T-cell (primary cell): Measurements from ENCODE around the gene MRPS30. TPM values are rescaled to one million over a fixed set of nuclear protein-coding genes. Genes with fewer than 3 reads are reported as not detected.
A peak's percentile ranks its signal among the peaks of the same experiment; 100 is the strongest.
"Not testable (repeated sequence)": the region's sequence is repeated elsewhere in the genome, so short reads cannot be mapped to it uniquely, and the experiment has no call there.

Source experiments
- ATAC-seq, 4 experiments: fragments of 200-7000 bp in 3 of 4; fragments of 150-1000 bp in 1 of 4; cut with Tn5 transposase; replicated peaks in 1 of 4; 1 replicate in 3 of 4; 2 replicates in 1 of 4; pipeline ENCODE4 v1.10.0; 2021; ENCODE audit warnings: moderate library complexity in 3 of 4, mild to moderate bottlenecking in 2 of 4, moderate number of reproducible peaks in 1 of 4
- CTCF ChIA-PET, 2 donors: fragments of 300-600 bp; sonication (Branson Sonifier 250); formaldehyde crosslinking; loops; one replicate each; lab custom pipeline; 2022; ENCODE audit warnings: antibody characterized with exemption in 2 of 2; lab: Charles Lee
- POLR2A ChIA-PET, 2 donors: fragments of 300-600 bp; sonication (Branson Sonifier 250); formaldehyde crosslinking; loops; one replicate each; lab custom pipeline; 2022; ENCODE audit warnings: antibody characterized with exemption in 2 of 2; lab: Charles Lee
- DNase-seq, 35 experiments: peaks; one replicate each; pipeline versions ENCODE4 v3.0.0 to v3.0.0-alpha.2; 2013 to 2023
- H3K27ac ChIP-seq: one replicate; pipeline ENCODE4 v1.5.1; 2013; ENCODE audit warnings: low read length
- H3K27me3 ChIP-seq, 2 experiments: replicated peaks in 1 of 2; 1 replicate in 1 of 2; 2 replicates in 1 of 2; pipeline versions ENCODE4 v1.6.1 to v1.7.0; 2013; ENCODE audit warnings: low read length in 1 of 2, mixed read lengths in 1 of 2; ENCODE audit not compliant: control insufficient read depth in 2 of 2, insufficient read depth in 2 of 2; ENCODE audit errors: extremely low read depth in 1 of 2
- H3K36me3 ChIP-seq, 2 donors: 1 replicate in 1 of 2; 2 replicates in 1 of 2; pipeline versions ENCODE4 v1.6.1 to v1.7.0; 2013; ENCODE audit warnings: low read length in 1 of 2; ENCODE audit not compliant: control insufficient read depth in 2 of 2, insufficient read depth in 1 of 2; ENCODE audit errors: extremely low read depth in 1 of 2
- H3K4me1 ChIP-seq, 2 experiments: 1 replicate in 1 of 2; 2 replicates in 1 of 2; pipeline versions ENCODE4 v1.6.1 to v1.7.0; 2013; ENCODE audit warnings: low read length in 2 of 2, mixed read lengths in 1 of 2; ENCODE audit not compliant: insufficient read depth in 2 of 2, control insufficient read depth in 1 of 2; ENCODE audit errors: extremely low read depth in 1 of 2
- H3K4me3 ChIP-seq, 2 donors: 1 replicate in 1 of 2; 2 replicates in 1 of 2; pipeline versions ENCODE4 v1.5.1 to v1.7.0; 2013; ENCODE audit warnings: mild to moderate bottlenecking in 2 of 2, low read length in 1 of 2, moderate library complexity in 1 of 2; ENCODE audit not compliant: control insufficient read depth in 1 of 2; ENCODE audit errors: extremely low read depth in 1 of 2
- H3K9me3 ChIP-seq: 2 replicates; pipeline ENCODE4 v1.7.0; 2013
- H3K27ac Mint-ChIP-seq, 2 donors: one replicate each; pipeline ENCODE4 v1.8.0; 2020 to 2021; ENCODE audit warnings: mild to moderate bottlenecking in 2 of 2, mixed read lengths in 2 of 2
- H3K27me3 Mint-ChIP-seq, 2 donors: one replicate each; pipeline ENCODE4 v1.8.0; 2021 to 2022; ENCODE audit warnings: mixed read lengths in 2 of 2
- H3K36me3 Mint-ChIP-seq: one replicate; pipeline ENCODE4 v1.8.0; 2021; ENCODE audit warnings: mixed read lengths
- H3K4me1 Mint-ChIP-seq, 3 donors: one replicate each; pipeline ENCODE4 v1.8.0; 2020 to 2022; ENCODE audit warnings: mixed read lengths in 3 of 3, mild to moderate bottlenecking in 1 of 3
- H3K4me3 Mint-ChIP-seq, 3 donors: one replicate each; pipeline ENCODE4 v1.8.0; 2020 to 2022; ENCODE audit warnings: mild to moderate bottlenecking in 3 of 3, mixed read lengths in 3 of 3, moderate library complexity in 3 of 3
- H3K9me3 Mint-ChIP-seq, 3 donors: one replicate each; pipeline ENCODE4 v1.8.0; 2020 to 2022; ENCODE audit warnings: mixed read lengths in 3 of 3
- WGBS: methylation state at CpG from one replicate; pipeline ENCODE4 v1.1.5; 2013; ENCODE audit warnings: missing lambda C conversion rate; ENCODE audit not compliant: insufficient coverage; 5-methylcytosine and 5-hydroxymethylcytosine counted together
- total RNA-seq, 35 experiments: library from RNA in 6 of 35; stranded (reverse) in 6 of 35; fragments of 120-200 nt in 1 of 35; gene quantifications; one replicate each; pipeline versions ENCODE4 v1.2.1 to v1.2.4 and lab custom pipeline; 2013 to 2026

Gene MRPS30
- total RNA-seq, 5 donors from 2014 or later (not counting 1 experiment from before 2014, with no cell fraction given) = 44.0 to 50.8 (median 46.4) TPM

GRCh38 chr5:44809956-44810420, 1.2 kb downstream of the MRPS30 start:
- Mint-ChIP-seq H3K4me1 (peaks cover 40 to 41% (median 40%) of the 10 kb centered on the region in 3 donors), H3K27me3 (peaks cover 2 to 3% of the 10 kb centered on the region in 2 donors), H3K27ac (peak overlapping the region in 1 of 2 donors; percentile 96), H3K4me3 (peak overlapping the region; percentile 92 to 95 (median 94)), H3K9me3 (no peaks in the 10 kb centered on the region), H3K36me3 (peaks cover 23% of the 10 kb centered on the region)
- Histone ChIP-seq H3K4me1 (peaks cover 12 to 14% of the 10 kb centered on the region in 2 experiments), H3K4me3 (peak overlapping the region; percentile 95 to 99), H3K36me3 (peaks cover 0 to 25% of the 10 kb centered on the region in 2 donors), H3K9me3 (no peaks in the 10 kb centered on the region), H3K27me3 (no peaks in the 10 kb centered on the region), H3K27ac (peak overlapping the region; percentile 92)
- ATAC-seq = no peak
- DNase-seq = no peak
- POLR2A ChIA-PET = no interaction called here
- CTCF ChIA-PET = interaction anchor here (0.9 to 1.1 kb wide), 2 partner anchors 9 kb away, joined by 3 read pairs; no protein-coding TSS in a partner anchor
- no CpG with 5 or more reads among the region's 11 CpGs for WGBS

DNA sequence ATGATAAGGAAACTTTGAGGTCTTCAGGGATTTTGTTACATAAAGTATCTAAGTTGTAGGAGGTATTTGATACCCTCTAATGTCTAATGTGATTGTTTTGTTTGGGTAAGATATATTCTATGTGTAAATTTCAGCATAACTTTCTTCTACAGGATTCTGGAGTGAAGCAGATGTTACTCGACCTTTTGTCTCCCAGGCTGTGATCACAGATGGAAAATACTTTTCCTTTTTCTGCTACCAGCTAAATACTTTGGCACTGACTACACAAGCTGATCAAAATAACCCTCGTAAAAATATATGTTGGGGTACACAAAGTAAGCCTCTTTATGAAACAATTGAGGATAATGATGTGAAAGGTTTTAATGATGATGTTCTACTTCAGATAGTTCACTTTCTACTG, 6.0 kb downstream of the MRPS30 start:
- Histone ChIP-seq H3K4me3 (no peak overlapping the region), H3K4me1 (peaks cover 6 to 13% of the 10 kb centered on the region in 2 experiments), H3K27me3 (no peaks in the 10 kb centered on the region), H3K36me3 (peaks cover 0 to 51% of the 10 kb centered on the region in 2 donors), H3K27ac (no peak overlapping the region), H3K9me3 (no peaks in the 10 kb centered on the region)
- H3K36me3 Mint-ChIP-seq = peaks cover 34% of the 10 kb centered on the region
- no peak for ATAC-seq
- no peaks in the 10 kb centered on the region for H3K27me3 Mint-ChIP-seq
- no peak overlapping the region for H3K27ac Mint-ChIP-seq
- POLR2A ChIA-PET = no interaction called here
- no peaks in the 10 kb centered on the region for H3K9me3 Mint-ChIP-seq
- CTCF ChIA-PET = no interaction called here
- H3K4me3 Mint-ChIP-seq = no peak overlapping the region
- DNase-seq = no peak
- peaks cover 26 to 42% (median 30%) of the 10 kb centered on the region in 3 donors for H3K4me1 Mint-ChIP-seq
- no CpG with 5 or more reads among the region's 2 CpGs for WGBS

GRCh38 chr5:44821164-44821563, 12.4 kb downstream of the MRPS30 start:
- 100% methylated on average over 1 of the region's 1 CpG for WGBS
- DNase-seq (no peak), ATAC-seq (no peak)
- no peak overlapping the region for H3K27ac ChIP-seq
- ChIA-PET CTCF (no interaction called here), POLR2A (no interaction called here)
- H3K36me3 ChIP-seq = peaks cover 0 to 32% of the 10 kb centered on the region in 2 donors
- H3K4me1 Mint-ChIP-seq = peaks cover 10 to 21% (median 13%) of the 10 kb centered on the region in 3 donors
- H3K36me3 Mint-ChIP-seq = peaks cover 32% of the 10 kb centered on the region
- no peak overlapping the region for H3K4me3 ChIP-seq
- no peaks in the 10 kb centered on the region for H3K9me3 Mint-ChIP-seq
- H3K27ac Mint-ChIP-seq = no peak overlapping the region
- H3K4me3 Mint-ChIP-seq = no peak overlapping the region
- H3K27me3 ChIP-seq = no peaks in the 10 kb centered on the region
- H3K9me3 ChIP-seq = no peaks in the 10 kb centered on the region
- no peaks in the 10 kb centered on the region for H3K27me3 Mint-ChIP-seq
- no peaks in the 10 kb centered on the region for H3K4me1 ChIP-seq

DNA sequence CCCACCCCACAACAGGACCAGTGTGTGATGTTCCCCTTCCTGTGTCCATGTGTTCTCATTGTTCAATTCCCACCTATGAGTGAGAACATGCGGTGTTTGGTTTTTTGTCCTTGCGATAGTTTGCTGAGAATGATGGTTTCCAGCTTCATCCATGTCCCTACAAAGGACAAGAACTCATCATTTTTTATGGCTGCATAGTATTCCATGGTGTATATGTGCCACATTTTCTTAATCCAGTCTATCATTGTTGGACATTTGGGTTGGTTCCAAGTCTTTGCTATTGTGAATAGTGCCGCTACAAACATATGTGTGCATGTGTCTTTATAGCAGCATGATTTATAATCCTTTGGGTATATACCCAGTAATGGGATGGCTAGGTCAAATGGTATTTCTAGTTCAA, 15.9 kb downstream of the MRPS30 start:
- no CpG with 5 or more reads among the region's 3 CpGs for WGBS
- Mint-ChIP-seq H3K4me1 (peaks cover 26 to 32% (median 27%) of the 10 kb centered on the region in 3 donors), H3K36me3 (peaks cover 44% of the 10 kb centered on the region)
- H3K4me1 ChIP-seq, H3K9me3 ChIP-seq, CTCF ChIA-PET, POLR2A ChIA-PET, H3K27ac Mint-ChIP-seq, H3K4me3 ChIP-seq, H3K27me3 ChIP-seq, H3K9me3 Mint-ChIP-seq, H3K27ac ChIP-seq, ATAC-seq, H3K4me3 Mint-ChIP-seq, DNase-seq, H3K27me3 Mint-ChIP-seq: not testable (repeated sequence)
- peaks cover 0 to 19% of the 10 kb centered on the region in 2 donors for H3K36me3 ChIP-seq

DNA sequence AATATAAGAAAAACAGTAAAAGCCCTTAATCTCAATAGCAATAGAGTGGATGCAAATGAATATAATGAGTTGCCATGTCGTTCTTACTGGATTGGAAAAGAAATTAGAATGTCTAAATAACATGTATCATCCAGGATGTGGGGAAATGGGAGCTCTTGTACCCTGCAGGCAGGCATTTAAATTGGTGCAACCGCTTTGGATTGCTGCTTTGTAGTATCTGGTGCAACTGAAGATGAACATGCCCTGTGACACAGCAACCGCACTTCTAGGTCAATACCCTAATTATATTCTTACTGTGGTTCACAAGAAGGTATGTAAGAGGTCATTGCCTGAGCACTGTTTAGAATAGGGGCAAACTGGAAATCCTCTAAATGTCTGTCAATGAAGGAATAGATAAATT, 18.9 kb downstream of the MRPS30 start:
- H3K4me1 Mint-ChIP-seq = peaks cover 17 to 19% (median 18%) of the 10 kb centered on the region in 3 donors
- no peak overlapping the region for H3K27ac Mint-ChIP-seq
- Histone ChIP-seq H3K27ac (no peak overlapping the region), H3K9me3 (no peaks in the 10 kb centered on the region), H3K4me3 (no peak overlapping the region), H3K27me3 (no peaks in the 10 kb centered on the region), H3K36me3 (peaks cover 0 to 5% of the 10 kb centered on the region in 2 donors), H3K4me1 (no peaks in the 10 kb centered on the region)
- ChIA-PET CTCF (interaction anchor here in 1 of 2 donors (0.6 to 0.7 kb wide), 2 partner anchors 13 to 20 kb away, joined by 3 to 8 read pairs; no protein-coding TSS in a partner anchor), POLR2A (interaction anchor here (0.6 to 0.7 kb wide), 2 partner anchors 19 to 516 kb away, joined by 5 to 8 read pairs; no protein-coding TSS in a partner anchor)
- H3K4me3 Mint-ChIP-seq = no peak overlapping the region
- H3K36me3 Mint-ChIP-seq = peaks cover 32% of the 10 kb centered on the region
- ATAC-seq (no peak), DNase-seq (no peak)
- 100% methylated on average over 1 of the region's 3 CpGs for WGBS
- no peaks in the 10 kb centered on the region for H3K9me3 Mint-ChIP-seq
- H3K27me3 Mint-ChIP-seq = no peaks in the 10 kb centered on the region

DNA sequence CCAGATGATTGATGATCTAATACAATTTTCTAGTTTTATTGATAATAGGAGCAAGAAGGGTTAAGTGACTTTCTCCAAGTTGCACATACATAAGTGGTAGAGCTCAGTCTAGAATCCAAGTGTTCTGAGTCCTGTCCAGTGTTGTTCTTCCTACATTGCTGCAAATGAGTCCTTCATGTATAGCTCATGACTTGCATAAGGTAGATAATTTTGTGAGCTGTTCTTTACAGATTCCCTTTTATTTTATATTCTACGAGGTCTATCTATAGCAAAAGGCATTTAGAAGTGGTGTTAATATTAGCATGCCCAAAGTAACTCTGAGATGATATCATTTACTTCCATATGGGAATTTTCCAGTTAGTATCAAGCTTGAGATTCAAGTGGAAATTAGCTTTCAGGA, 20.0 kb downstream of the MRPS30 start:
- Mint-ChIP-seq H3K27ac (no peak overlapping the region), H3K36me3 (peaks cover 32% of the 10 kb centered on the region), H3K4me1 (peaks cover 16 to 18% (median 17%) of the 10 kb centered on the region in 3 donors), H3K27me3 (no peaks in the 10 kb centered on the region), H3K4me3 (no peak overlapping the region), H3K9me3 (no peaks in the 10 kb centered on the region)
- no peaks in the 10 kb centered on the region for H3K9me3 ChIP-seq
- peaks cover 0 to 4% of the 10 kb centered on the region in 2 donors for H3K36me3 ChIP-seq
- ChIA-PET CTCF (no interaction called here), POLR2A (no interaction called here)
- no peaks in the 10 kb centered on the region for H3K4me1 ChIP-seq
- ATAC-seq (no peak), DNase-seq (no peak)
- no peaks in the 10 kb centered on the region for H3K27me3 ChIP-seq
- no CpG with 5 or more reads among the region's 1 CpG for WGBS
- no peak overlapping the region for H3K4me3 ChIP-seq
- H3K27ac ChIP-seq = no peak overlapping the region
